GM19238 (cell line): ENCODE results near the gene STT3A.

ENCODE experiments used
- DNase-seq: peaks from one replicate; pipeline ENCODE4 v3.0.0; 2011; ENCODE audit warnings: low spot score; ENCODE audit not compliant: insufficient read length

Gene STT3A

GRCh38 chr11:125662689-125663088 lies 70.0 kb downstream of the STT3A start:
- DNase-seq, result no peak

- no peak for DNase-seq
Observed at GRCh38 chr11:125663910-125664309, 71.3 kb downstream of the STT3A start.

DNA sequence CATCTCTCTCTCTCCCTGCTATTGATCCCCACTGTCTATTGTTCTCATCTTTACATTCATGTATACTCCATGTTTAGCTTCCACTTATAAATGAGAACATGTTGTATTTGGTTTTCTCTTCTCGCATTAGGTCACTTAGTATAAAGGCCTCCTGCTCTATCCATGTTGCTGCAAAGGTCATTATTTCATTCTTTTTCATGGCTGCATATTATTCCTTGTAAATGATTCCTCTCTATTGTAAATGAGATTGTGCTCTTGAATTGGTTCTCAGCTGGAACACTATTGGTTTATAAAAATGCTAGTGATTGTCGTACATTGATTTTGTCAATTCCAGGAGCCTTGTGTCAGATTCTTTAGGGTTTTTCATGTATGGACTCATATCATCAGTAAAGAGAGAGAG lies 74.5 kb downstream of the STT3A start:
- DNase-seq, result no peak

GRCh38 chr11:125670172-125670571 lies 77.5 kb downstream of the STT3A start:
- DNase-seq, result no peak

DNA sequence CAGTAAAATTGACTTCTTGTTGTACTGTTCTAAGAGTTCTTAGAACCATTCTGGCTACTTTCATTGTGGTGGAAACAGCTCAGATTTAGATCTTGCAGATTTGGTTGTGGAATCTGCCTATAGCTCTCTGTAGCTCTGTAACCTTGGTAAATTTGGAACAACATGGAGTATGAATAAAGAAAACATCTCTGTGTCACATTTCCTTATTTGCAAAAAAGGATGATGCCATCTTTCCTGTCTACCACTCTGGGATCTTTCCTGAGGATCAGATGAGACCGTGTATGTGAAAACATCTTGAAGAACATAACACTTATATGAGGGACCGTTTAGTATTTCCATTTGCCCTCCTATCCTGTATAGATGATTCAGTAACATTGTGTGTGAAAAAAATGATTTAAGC lies 78.9 kb downstream of the STT3A start:
- no peak for DNase-seq
